ENCODE measurements around the gene EVA1C. TPM values are rescaled to one million over a fixed set of nuclear protein-coding genes. Genes with fewer than 3 reads are reported as not detected.

EVA1C gene
- total and polyA plus RNA-seq, 2 donors (not counting 1 experiment from before 2014, with no cell fraction given): 0.84 to 1.6 TPM

- H3K4me3 ChIP-seq (ENCODE audit: control extremely low read depth in 1 of 5, extremely low read depth in 1 of 5, insufficient read depth in 1 of 5, low read depth in 2 of 5, low read length in 4 of 5): no peak overlapping the region
- no peak overlapping the region for H2AFZ ChIP-seq (ENCODE audit: insufficient read depth, low read depth, low read length, poor library complexity, severe bottlenecking)
- over 99% methylated on average over 11 of the region's 11 CpGs for WGBS (ENCODE audit: insufficient coverage)
- H3K27ac ChIP-seq (ENCODE audit: low read length in 2 of 2): no peak overlapping the region
- no peak overlapping the region for H3K27ac Mint-ChIP-seq
- no peaks in the 10 kb centered on the region for H4K20me1 ChIP-seq (ENCODE audit: control insufficient read depth, insufficient read depth, low read length, poor library complexity, severe bottlenecking)
- ChIA-PET POLR2A (no interaction called here), CTCF (no interaction called here)
- no peak overlapping the region for H3K9ac ChIP-seq (ENCODE audit: low read length)
- intact Hi-C loops (cut with micrococcal nuclease): no loop called here
- H3K4me2 ChIP-seq (replicated peaks; ENCODE audit: low read depth, low read length, poor library complexity, severe bottlenecking): no peak overlapping the region
- H3K9me3 Mint-ChIP-seq (ENCODE audit: insufficient read depth): no peaks in the 10 kb centered on the region
- no peaks in the 10 kb centered on the region for H3K79me2 ChIP-seq (ENCODE audit: control insufficient read depth, insufficient read depth, low read length)
- DNase-seq (no peak), ATAC-seq (ENCODE audit: low read depth) (no peak)
- H3K27me3 Mint-ChIP-seq: no peaks in the 10 kb centered on the region
- H3K27me3 ChIP-seq (replicated peaks in 1 of 4; ENCODE audit: control extremely low read depth in 1 of 4, control insufficient read depth in 3 of 4, insufficient read depth in 4 of 4, low read length in 3 of 4): no peaks in the 10 kb centered on the region
- H3K36me3 ChIP-seq (replicated peaks in 1 of 2; ENCODE audit: control extremely low read depth in 1 of 2, control insufficient read depth in 1 of 2, extremely low read depth in 1 of 2, insufficient read depth in 2 of 2, low read length in 1 of 2): no peaks in the 10 kb centered on the region
- H3K4me1 ChIP-seq (ENCODE audit: control insufficient read depth in 2 of 2, insufficient read depth in 2 of 2, low read length in 2 of 2): no peaks in the 10 kb centered on the region
- TF ChIP-seq EZH2 (IDR thresholded peaks at IDR 0.05; ENCODE audit: borderline replicate concordance, insufficient read depth, low read depth, low read length, poor library complexity, severe bottlenecking): no peak
- no peak for TF ChIP-seq CTCF (IDR thresholded peaks at IDR 0.05)
- peaks cover 0 to 3% (median 0%) of the 10 kb centered on the region in 3 donors for H3K9me3 ChIP-seq (ENCODE audit: control extremely low read depth in 1 of 3, control insufficient read depth in 2 of 3, insufficient read depth in 1 of 3, low read length in 2 of 3)
- H3K4me3 Mint-ChIP-seq: no peak overlapping the region
- H3K4me1 Mint-ChIP-seq: no peaks in the 10 kb centered on the region
Observed at GRCh38 chr21:32452641-32453040, 40.1 kb downstream of the EVA1C start.

GRCh38 chr21:32455548-32455947 is 43.0 kb downstream of the EVA1C start:
- H3K9ac ChIP-seq (ENCODE audit: low read length): no peak overlapping the region
- Mint-ChIP-seq H3K4me3 (no peak overlapping the region), H3K27ac (no peak overlapping the region), H3K27me3 (peaks cover 4% of the 10 kb centered on the region), H3K9me3 (ENCODE audit: insufficient read depth) (no peaks in the 10 kb centered on the region), H3K4me1 (no peaks in the 10 kb centered on the region)
- 93% methylated on average over 2 of the region's 5 CpGs for WGBS (ENCODE audit: insufficient coverage)
- no peaks in the 10 kb centered on the region for H3K79me2 ChIP-seq (ENCODE audit: control insufficient read depth, insufficient read depth, low read length)
- no peak for TF ChIP-seq EZH2 (IDR thresholded peaks at IDR 0.05; ENCODE audit: borderline replicate concordance, insufficient read depth, low read depth, low read length, poor library complexity, severe bottlenecking)
- no peak for TF ChIP-seq CTCF (IDR thresholded peaks at IDR 0.05)
- no peak overlapping the region for H3K4me3 ChIP-seq (ENCODE audit: control extremely low read depth in 1 of 5, extremely low read depth in 1 of 5, insufficient read depth in 1 of 5, low read depth in 2 of 5, low read length in 4 of 5)
- H3K4me1 ChIP-seq (ENCODE audit: control insufficient read depth in 2 of 2, insufficient read depth in 2 of 2, low read length in 2 of 2): no peaks in the 10 kb centered on the region
- ATAC-seq (ENCODE audit: low read depth): no peak
- peaks cover 0 to 3% (median 0%) of the 10 kb centered on the region in 3 donors for H3K9me3 ChIP-seq (ENCODE audit: control extremely low read depth in 1 of 3, control insufficient read depth in 2 of 3, insufficient read depth in 1 of 3, low read length in 2 of 3)
- H3K36me3 ChIP-seq (replicated peaks in 1 of 2; ENCODE audit: control extremely low read depth in 1 of 2, control insufficient read depth in 1 of 2, extremely low read depth in 1 of 2, insufficient read depth in 2 of 2, low read length in 1 of 2): no peaks in the 10 kb centered on the region
- H3K27me3 ChIP-seq (replicated peaks in 1 of 4; ENCODE audit: control extremely low read depth in 1 of 4, control insufficient read depth in 3 of 4, insufficient read depth in 4 of 4, low read length in 3 of 4): no peaks in the 10 kb centered on the region
- no peak overlapping the region for H3K4me2 ChIP-seq (replicated peaks; ENCODE audit: low read depth, low read length, poor library complexity, severe bottlenecking)
- no peak overlapping the region for H3K27ac ChIP-seq (ENCODE audit: low read length in 2 of 2)
- H2AFZ ChIP-seq (ENCODE audit: insufficient read depth, low read depth, low read length, poor library complexity, severe bottlenecking): no peak overlapping the region
- intact Hi-C loops (cut with micrococcal nuclease): no loop called here
- DNase-seq: no peak
- CTCF ChIA-PET: no interaction called here
- H4K20me1 ChIP-seq (ENCODE audit: control insufficient read depth, insufficient read depth, low read length, poor library complexity, severe bottlenecking): no peaks in the 10 kb centered on the region
- POLR2A ChIA-PET: no interaction called here
